GM23338 (cell line): ENCODE data around the gene ZNF200.

ENCODE experiments used
- CTCF ChIP-seq, 2 experiments: fragments of 200-600 bp in 1 of 2; sonication (generic) in 1 of 2; conservative IDR thresholded peaks; 2 replicates each; pipeline versions ENCODE4 v1.5.1 to v1.6.1; 2016 to 2017; ENCODE audit warnings: antibody characterized with exemption in 2 of 2, low read depth in 2 of 2, mild to moderate bottlenecking in 2 of 2, moderate library complexity in 1 of 2
- EZH2 ChIP-seq: fragments of 200-600 bp; sonication (generic); IDR thresholded peaks from one replicate; pipeline ENCODE4 v1.8.0; 2017; ENCODE audit warnings: antibody characterized with exemption, mild to moderate bottlenecking, low read depth; ENCODE audit not compliant: unreplicated experiment
- EZH2phosphoT487 ChIP-seq: fragments of 200-600 bp; sonication (generic); IDR thresholded peaks from one replicate; pipeline ENCODE4 v1.8.1; 2018; ENCODE audit warnings: antibody characterized with exemption; ENCODE audit not compliant: unreplicated experiment
- JUNB ChIP-seq: IDR thresholded peaks from one replicate; pipeline ENCODE4 v1.6.1; 2016; ENCODE audit warnings: antibody characterized with exemption; ENCODE audit not compliant: unreplicated experiment
- NANOG ChIP-seq: IDR thresholded peaks from 2 replicates; pipeline ENCODE4 v1.6.1; 2016; ENCODE audit warnings: antibody characterized with exemption, borderline replicate concordance
- POLR2AphosphoS5 ChIP-seq: IDR thresholded peaks from 2 replicates; pipeline ENCODE4 v1.6.1; 2016; ENCODE audit warnings: antibody characterized with exemption, low read depth
- REST ChIP-seq: IDR thresholded peaks from one replicate; pipeline ENCODE4 v1.6.1; 2018; ENCODE audit warnings: antibody characterized with exemption; ENCODE audit not compliant: unreplicated experiment
- ZNF331 ChIP-seq: fragments of 250-450 bp; sonication (Bioruptor Pico); IDR thresholded peaks from 2 replicates; pipeline ENCODE4 v1.5.0; 2020; ENCODE audit warnings: low read depth, mild to moderate bottlenecking, moderate library complexity

DNA sequence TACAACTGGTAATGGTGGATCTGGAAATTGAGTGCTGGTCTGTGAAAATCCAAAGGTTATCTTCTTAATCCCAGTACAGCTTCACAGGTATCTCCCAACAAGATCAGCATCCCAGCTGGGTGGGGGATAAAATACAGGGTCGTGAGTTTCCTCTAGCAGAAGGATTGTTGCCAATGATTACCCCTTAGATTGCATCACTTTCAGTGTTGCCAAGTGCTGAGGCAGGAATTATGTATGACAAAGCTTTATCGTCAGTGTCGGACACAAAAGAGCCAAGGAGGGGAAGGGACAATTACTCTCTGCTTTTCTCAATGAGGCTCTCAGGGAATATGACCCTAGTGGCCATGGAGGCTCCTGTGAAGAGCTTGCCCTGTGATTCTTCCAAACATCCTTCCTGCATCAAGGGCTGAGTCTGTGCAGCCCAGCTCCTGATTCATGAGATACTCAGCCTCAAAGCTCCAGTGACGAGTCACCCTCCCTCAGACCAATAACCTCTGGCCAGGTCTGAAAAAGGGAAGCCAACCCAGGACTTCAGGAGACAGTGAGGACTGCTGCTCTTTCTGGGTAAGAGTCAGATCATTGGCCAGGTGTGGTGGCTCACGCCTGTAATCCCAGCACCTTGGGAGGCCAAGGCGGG, 31.9 kb downstream of the ZNF200 start:
- TF ChIP-seq CTCF (conservative IDR thresholded peaks at IDR 0.05; ENCODE audit: low read depth in 2 of 2), result no peak
- no peak for TF ChIP-seq EZH2
- TF ChIP-seq EZH2phosphoT487, result no peak
- TF ChIP-seq POLR2AphosphoS5, result no peak
- TF ChIP-seq ZNF331 (CRISPR knock-in tag), result no peak
- TF ChIP-seq REST, result no peak
- no peak for TF ChIP-seq JUNB
- TF ChIP-seq NANOG, result no peak
